PC-9 (cell line): ENCODE data around the gene FAM229A.

Source experiments
- EZH2 ChIP-seq: fragments of 200-600 bp; sonication (generic); IDR thresholded peaks from 2 replicates; pipeline ENCODE4 v1.8.0; 2017; ENCODE audit warnings: antibody characterized with exemption, low read depth
- TF ChIP-seq, protein P1 (sequence below): fragments of 200-600 bp; sonication (generic); conservative IDR thresholded peaks from 2 replicates; pipeline ENCODE4 v1.6.1; 2017; ENCODE audit warnings: mixed run types, antibody characterized with exemption, mild to moderate bottlenecking, moderate library complexity

DNA sequence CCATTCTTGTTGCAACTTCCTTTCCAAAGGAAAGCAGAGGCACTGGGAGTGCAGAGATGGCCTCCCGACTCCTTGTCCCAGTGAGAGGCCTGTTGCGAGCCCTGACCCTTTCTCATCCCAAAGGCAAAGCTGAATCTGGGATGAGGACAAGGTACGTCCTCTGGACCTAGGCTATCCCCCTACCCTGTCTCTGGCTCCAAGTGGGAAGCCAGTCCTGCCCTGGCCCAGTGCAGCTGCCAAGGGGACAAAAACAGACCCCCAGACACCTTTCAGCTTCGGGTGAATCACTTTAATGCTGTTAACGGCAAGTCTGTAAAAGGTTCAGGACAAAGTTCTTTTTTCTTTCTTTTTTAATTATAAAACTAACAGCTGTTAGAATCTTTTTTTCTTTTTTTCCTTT, 2.6 kb upstream of the FAM229A start:
- TF ChIP-seq, protein P1, sequence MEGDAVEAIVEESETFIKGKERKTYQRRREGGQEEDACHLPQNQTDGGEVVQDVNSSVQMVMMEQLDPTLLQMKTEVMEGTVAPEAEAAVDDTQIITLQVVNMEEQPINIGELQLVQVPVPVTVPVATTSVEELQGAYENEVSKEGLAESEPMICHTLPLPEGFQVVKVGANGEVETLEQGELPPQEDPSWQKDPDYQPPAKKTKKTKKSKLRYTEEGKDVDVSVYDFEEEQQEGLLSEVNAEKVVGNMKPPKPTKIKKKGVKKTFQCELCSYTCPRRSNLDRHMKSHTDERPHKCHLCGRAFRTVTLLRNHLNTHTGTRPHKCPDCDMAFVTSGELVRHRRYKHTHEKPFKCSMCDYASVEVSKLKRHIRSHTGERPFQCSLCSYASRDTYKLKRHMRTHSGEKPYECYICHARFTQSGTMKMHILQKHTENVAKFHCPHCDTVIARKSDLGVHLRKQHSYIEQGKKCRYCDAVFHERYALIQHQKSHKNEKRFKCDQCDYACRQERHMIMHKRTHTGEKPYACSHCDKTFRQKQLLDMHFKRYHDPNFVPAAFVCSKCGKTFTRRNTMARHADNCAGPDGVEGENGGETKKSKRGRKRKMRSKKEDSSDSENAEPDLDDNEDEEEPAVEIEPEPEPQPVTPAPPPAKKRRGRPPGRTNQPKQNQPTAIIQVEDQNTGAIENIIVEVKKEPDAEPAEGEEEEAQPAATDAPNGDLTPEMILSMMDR = no peak
- TF ChIP-seq EZH2 = no peak
